IMR-90 (cell line): ENCODE results near the gene ZNF341. TPM values are rescaled to one million over a fixed set of nuclear protein-coding genes. Genes with fewer than 3 reads are reported as not detected.

Experiments used
- ATAC-seq: fragments of 200-7000 bp; cut with Tn5 transposase; 2 replicates; pipeline ENCODE4 v1.9.1; 2020; ENCODE audit warnings: low read depth, mild to moderate bottlenecking, moderate library complexity
- BruUV-seq: library from RNA; stranded (reverse); fragments of 400-500 nt; replicated peaks from 2 replicates; lab custom pipeline; 2021; lab: Mats Ljungman, UMichigan
- CTCF ChIA-PET: fragments of 300-600 bp; formaldehyde crosslinking; extraction: SDS; loops from one replicate; lab custom pipeline; 2021; ENCODE audit warnings: antibody characterized with exemption; lab: Yijun Ruan, JAX
- POLR2A ChIA-PET: fragments of 300-600 bp; sonication (Branson Sonifier 250); formaldehyde crosslinking; loops from one replicate; lab custom pipeline; 2022; ENCODE audit warnings: antibody characterized with exemption; ENCODE audit not compliant: unreplicated experiment; lab: Charles Lee
- DNase-seq: peaks from one replicate; pipeline ENCODE4 v3.0.0; 2013
- H2AFZ ChIP-seq: replicated peaks from 2 replicates; pipeline ENCODE3; 2013; ENCODE audit warnings: low read length, mild to moderate bottlenecking; ENCODE audit not compliant: poor library complexity
- H2AK5ac ChIP-seq: 2 replicates; pipeline ENCODE4 v1.6.1; 2013; ENCODE audit warnings: low read depth, low read length, inconsistent platforms
- H2AK9ac ChIP-seq: replicated peaks from 2 replicates; pipeline ENCODE3; 2013; ENCODE audit warnings: mild to moderate bottlenecking, low read depth, low read length, moderate library complexity; ENCODE audit not compliant: poor library complexity
- H2BK120ac ChIP-seq: 2 replicates; pipeline ENCODE4 v1.6.1; 2013; ENCODE audit warnings: low read depth, low read length, inconsistent platforms
- H2BK15ac ChIP-seq: 3 replicates; pipeline ENCODE4 v1.6.1; 2013; ENCODE audit warnings: low read depth, low read length, inconsistent platforms
- H2BK20ac ChIP-seq: 2 replicates; pipeline ENCODE4 v1.6.1; 2013; ENCODE audit warnings: low read depth, mild to moderate bottlenecking, inconsistent platforms, low read length, moderate library complexity
- H2BK5ac ChIP-seq: 2 replicates; pipeline ENCODE4 v1.6.1; 2013; ENCODE audit warnings: mild to moderate bottlenecking, low read depth, low read length, inconsistent platforms; ENCODE audit not compliant: poor library complexity, severe bottlenecking
- H3K14ac ChIP-seq: replicated peaks from 2 replicates; pipeline ENCODE4 v1.6.1; 2013; ENCODE audit warnings: low read depth, low read length, inconsistent platforms
- H3K18ac ChIP-seq: 2 replicates; pipeline ENCODE4 v1.6.1; 2013; ENCODE audit warnings: low read depth, low read length, control low read depth
- H3K23ac ChIP-seq: 2 replicates; pipeline ENCODE4 v1.6.1; 2013; ENCODE audit warnings: low read depth, low read length, inconsistent platforms
- H3K27ac ChIP-seq: 2 replicates; pipeline ENCODE4 v1.5.1; 2013; ENCODE audit warnings: mild to moderate bottlenecking, control low read depth, low read length; ENCODE audit not compliant: insufficient read depth
- H3K27me3 ChIP-seq: 2 replicates; pipeline ENCODE4 v1.6.1; 2013; ENCODE audit warnings: low read length; ENCODE audit not compliant: control insufficient read depth, insufficient read depth
- H3K36me3 ChIP-seq: 2 replicates; pipeline ENCODE4 v1.6.1; 2013; ENCODE audit warnings: low read length, mixed read lengths; ENCODE audit not compliant: control insufficient read depth, insufficient read depth
- H3K4ac ChIP-seq: 2 replicates; pipeline ENCODE4 v1.6.1; 2013; ENCODE audit warnings: low read depth, low read length, inconsistent platforms
- H3K4me1 ChIP-seq: 2 replicates; pipeline ENCODE4 v1.6.1; 2013; ENCODE audit warnings: low read length, mixed read lengths; ENCODE audit not compliant: control insufficient read depth, insufficient read depth
- H3K4me2 ChIP-seq: 2 replicates; pipeline ENCODE4 v1.6.1; 2013; ENCODE audit warnings: low read depth, mild to moderate bottlenecking, control low read depth, low read length, moderate library complexity
- H3K4me3 ChIP-seq: 2 replicates; pipeline ENCODE4 v1.5.1; 2013; ENCODE audit warnings: low read depth, mild to moderate bottlenecking, control low read depth, low read length, moderate library complexity; ENCODE audit not compliant: insufficient read depth
- H3K56ac ChIP-seq: 2 replicates; pipeline ENCODE4 v1.6.1; 2013; ENCODE audit warnings: low read length, inconsistent platforms; ENCODE audit not compliant: insufficient read depth; ENCODE audit errors: extremely low read depth
- H3K79me1 ChIP-seq, 2 experiments: 2 replicates each; pipeline ENCODE4 v1.6.1; 2013; ENCODE audit warnings: low read length in 2 of 2, inconsistent platforms in 1 of 2, low read depth in 1 of 2
- H3K9ac ChIP-seq: 2 replicates; pipeline ENCODE4 v1.6.1; 2013; ENCODE audit warnings: low read depth, low read length, control low read depth
- H3K9me1 ChIP-seq: 2 replicates; pipeline ENCODE4 v1.6.1; 2013; ENCODE audit warnings: low read length, inconsistent platforms; ENCODE audit not compliant: insufficient read depth
- H3K9me3 ChIP-seq: 2 replicates; pipeline ENCODE4 v1.6.1; 2013; ENCODE audit warnings: low read length; ENCODE audit not compliant: control insufficient read depth, insufficient read depth
- H4K20me1 ChIP-seq: 2 replicates; pipeline ENCODE4 v1.6.1; 2013; ENCODE audit warnings: low read length, inconsistent platforms; ENCODE audit not compliant: insufficient read depth
- H4K5ac ChIP-seq: 2 replicates; pipeline ENCODE4 v1.6.1; 2013; ENCODE audit warnings: mild to moderate bottlenecking, low read depth, low read length, control low read depth
- H4K8ac ChIP-seq, 2 experiments: 2 replicates each; pipeline ENCODE4 v1.6.1; 2013; ENCODE audit warnings: low read depth in 2 of 2, low read length in 2 of 2, control low read depth in 1 of 2, inconsistent platforms in 1 of 2
- H4K91ac ChIP-seq: 2 replicates; pipeline ENCODE4 v1.6.1; 2013; ENCODE audit warnings: low read depth, low read length, inconsistent platforms; ENCODE audit not compliant: insufficient read depth
- BHLHE40 ChIP-seq: fragments of 150-350 bp; IDR thresholded peaks from 2 replicates; pipeline ENCODE4 v1.6.1; 2016; ENCODE audit warnings: mild to moderate bottlenecking, low read depth, low read length
- CHD1 ChIP-seq: IDR thresholded peaks from 2 replicates; pipeline ENCODE4 v1.6.1; 2012; ENCODE audit warnings: low read depth, low read length, improper control_type of control experiment
- FOS ChIP-seq: fragments of 150-350 bp; IDR thresholded peaks from 2 replicates; pipeline ENCODE4 v1.6.1; 2016; ENCODE audit warnings: low read depth, low read length
- MAFK ChIP-seq: IDR thresholded peaks from 2 replicates; pipeline ENCODE4 v1.6.1; 2012; ENCODE audit warnings: low read depth, low read length, improper control_type of control experiment
- MAZ ChIP-seq: IDR thresholded peaks from 2 replicates; pipeline ENCODE4 v1.6.1; 2012; ENCODE audit warnings: low read depth, mild to moderate bottlenecking, low read length, improper control_type of control experiment, moderate library complexity, borderline replicate concordance
- MXI1 ChIP-seq: IDR thresholded peaks from 2 replicates; pipeline ENCODE4 v1.6.1; 2012; ENCODE audit warnings: low read depth, mild to moderate bottlenecking, low read length, moderate library complexity, borderline replicate concordance
- NFE2L2 ChIP-seq: fragments of 150-350 bp; IDR thresholded peaks from 2 replicates; pipeline ENCODE4 v1.6.1; 2016; ENCODE audit warnings: low read depth, mild to moderate bottlenecking, low read length
- POLR2A ChIP-seq: IDR thresholded peaks from 2 replicates; pipeline ENCODE4 v1.6.1; 2012; ENCODE audit warnings: mild to moderate bottlenecking, low read depth, low read length
- RAD21 ChIP-seq: IDR thresholded peaks from 2 replicates; pipeline ENCODE4 v1.6.1; 2012; ENCODE audit warnings: low read length, improper control_type of control experiment
- RCOR1 ChIP-seq: IDR thresholded peaks from 2 replicates; pipeline ENCODE4 v1.6.1; 2012; ENCODE audit warnings: mild to moderate bottlenecking, low read length, improper control_type of control experiment; ENCODE audit not compliant: insufficient replicate concordance
- RFX5 ChIP-seq: IDR thresholded peaks from 2 replicates; pipeline ENCODE4 v1.8.0; 2012; ENCODE audit warnings: low read depth, mild to moderate bottlenecking, low read length, moderate library complexity
- SMC3 ChIP-seq: fragments of 150-350 bp; IDR thresholded peaks from 2 replicates; pipeline ENCODE4 v1.6.1; 2016; ENCODE audit warnings: low read depth, mild to moderate bottlenecking, antibody characterized with exemption, low read length, moderate library complexity
- WGBS, 2 experiments: methylation state at CpG; one replicate each; pipeline versions ENCODE4 v1.1.5 to v1.1.7; 2013; ENCODE audit warnings: missing lambda C conversion rate in 2 of 2; ENCODE audit not compliant: insufficient read length in 1 of 2; ENCODE audit errors: extremely low coverage in 2 of 2; 5-methylcytosine and 5-hydroxymethylcytosine counted together
- dilution Hi-C: fragments of 300-500 bp; cut with HindIII; formaldehyde crosslinking; loops from one replicate; pipeline ENCODE4 v1.14.3; 2018; ENCODE audit warnings: low sequenced_read_pairs; ENCODE audit not compliant: unreplicated experiment
- in situ Hi-C: fragments of 300-500 bp; cut with MboI; formaldehyde crosslinking; loops from 3 replicates; pipeline ENCODE4 v1.14.3; 2019; ENCODE audit warnings: low sequenced_read_pairs, inconsistent platforms, mixed read lengths
- intact Hi-C: fragments of 100-400 bp; cut with micrococcal nuclease; formaldehyde crosslinking; loops from 2 replicates; pipeline ENCODE4 v1.10.0; 2022
- polyA plus RNA-seq, 3 experiments: library from polyadenylated mRNA; depleted of rRNA; stranded (reverse); fragments of >200 nt; gene quantifications; 2 replicates each; pipeline ENCODE4 v1.2.3, GENCODE V29; 2012; ENCODE audit warnings: low replicate concordance in 1 of 3
- total RNA-seq: library from RNA; depleted of rRNA; stranded (reverse); fragments of >200 nt; gene quantifications from 2 replicates; pipeline ENCODE4 v1.2.3, GENCODE V29; 2012
- TF ChIP-seq, protein P1 (sequence below): fragments of 150-350 bp; IDR thresholded peaks from 2 replicates; pipeline ENCODE4 v1.6.1; 2017; ENCODE audit warnings: mild to moderate bottlenecking, antibody characterized with exemption, low read length, low read depth
- TF ChIP-seq, protein P2 (sequence below): fragments of 150-350 bp; IDR thresholded peaks from 2 replicates; pipeline ENCODE4 v1.6.1; 2016; ENCODE audit warnings: low read depth, mild to moderate bottlenecking, low read length, moderate library complexity, borderline replicate concordance

Gene ZNF341
- total and polyA plus RNA-seq, 2 of the 4 experiments (the other 2 are of a cell fraction) = 1.1 to 3.4 TPM

DNA sequence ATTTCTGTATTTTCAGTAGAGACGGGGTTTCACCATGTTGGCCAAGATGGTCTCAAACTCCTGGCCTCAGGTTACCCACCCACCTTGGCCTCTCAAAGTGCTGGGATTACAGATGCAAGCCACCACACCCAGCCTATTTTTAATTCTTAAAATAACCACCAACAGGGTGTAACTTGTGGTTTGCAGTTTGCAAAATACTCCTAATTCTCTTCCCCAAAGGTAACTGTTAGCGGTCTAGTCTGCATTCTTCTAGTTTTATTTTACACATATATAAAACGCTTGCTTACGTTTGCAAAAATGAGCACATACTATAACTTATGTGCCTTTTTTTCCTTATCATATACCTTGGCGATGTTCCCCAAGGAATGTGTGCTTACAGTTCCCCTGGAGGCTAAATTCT is 53.7 kb downstream of the ZNF341 start:
- Histone ChIP-seq H3K4me2 (no peak overlapping the region), H3K27ac (no peak overlapping the region), H2AK9ac (no peak overlapping the region), H3K56ac (no peak overlapping the region), H3K79me1 (no peaks in the 10 kb centered on the region; a peak in 1 of 4 replicates), H4K5ac (no peak overlapping the region), H2AFZ (no peak overlapping the region), H3K4me3 (no peak overlapping the region), H3K9me1 (no peaks in the 10 kb centered on the region), H2BK20ac (no peak overlapping the region), H3K14ac (no peak overlapping the region), H3K27me3 (no peaks in the 10 kb centered on the region), H3K36me3 (no peaks in the 10 kb centered on the region; the same call in 1 of the 2 replicates), H2BK5ac (no peak overlapping the region), H3K4me1 (peaks cover 6% of the 10 kb centered on the region), H3K23ac (no peak overlapping the region), H4K20me1 (0 out of 2 replicates have a peak, but pooled peaks cover 8% of the 10 kb centered on the region), H2AK5ac (no peak overlapping the region), H3K4ac (no peak overlapping the region), H4K91ac (no peak overlapping the region), H2BK120ac (no peak overlapping the region), H3K9me3 (no peaks in the 10 kb centered on the region), H4K8ac (no peak overlapping the region), H2BK15ac (no peak overlapping the region), H3K9ac (no peak overlapping the region), H3K18ac (no peak overlapping the region)
- ChIA-PET CTCF (no interaction called here), POLR2A (no interaction called here)
- no peak for TF ChIP-seq RFX5
- TF ChIP-seq CHD1 = no peak
- TF ChIP-seq RAD21 = no peak
- no peak for TF ChIP-seq MAFK
- TF ChIP-seq MAZ = no peak
- no peak for TF ChIP-seq BHLHE40
- TF ChIP-seq, protein P1, sequence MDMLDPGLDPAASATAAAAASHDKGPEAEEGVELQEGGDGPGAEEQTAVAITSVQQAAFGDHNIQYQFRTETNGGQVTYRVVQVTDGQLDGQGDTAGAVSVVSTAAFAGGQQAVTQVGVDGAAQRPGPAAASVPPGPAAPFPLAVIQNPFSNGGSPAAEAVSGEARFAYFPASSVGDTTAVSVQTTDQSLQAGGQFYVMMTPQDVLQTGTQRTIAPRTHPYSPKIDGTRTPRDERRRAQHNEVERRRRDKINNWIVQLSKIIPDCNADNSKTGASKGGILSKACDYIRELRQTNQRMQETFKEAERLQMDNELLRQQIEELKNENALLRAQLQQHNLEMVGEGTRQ = no peak
- TF ChIP-seq RCOR1 = no peak
- TF ChIP-seq, protein P2, sequence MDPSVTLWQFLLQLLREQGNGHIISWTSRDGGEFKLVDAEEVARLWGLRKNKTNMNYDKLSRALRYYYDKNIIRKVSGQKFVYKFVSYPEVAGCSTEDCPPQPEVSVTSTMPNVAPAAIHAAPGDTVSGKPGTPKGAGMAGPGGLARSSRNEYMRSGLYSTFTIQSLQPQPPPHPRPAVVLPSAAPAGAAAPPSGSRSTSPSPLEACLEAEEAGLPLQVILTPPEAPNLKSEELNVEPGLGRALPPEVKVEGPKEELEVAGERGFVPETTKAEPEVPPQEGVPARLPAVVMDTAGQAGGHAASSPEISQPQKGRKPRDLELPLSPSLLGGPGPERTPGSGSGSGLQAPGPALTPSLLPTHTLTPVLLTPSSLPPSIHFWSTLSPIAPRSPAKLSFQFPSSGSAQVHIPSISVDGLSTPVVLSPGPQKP = no peak
- no peak for TF ChIP-seq NFE2L2
- TF ChIP-seq MXI1 = no peak
- TF ChIP-seq FOS = no peak
- TF ChIP-seq SMC3 = no peak
- TF ChIP-seq POLR2A = no peak
- intact Hi-C loops (no loop called here), dilution Hi-C loops (no loop called here), in situ Hi-C loops (no loop called here)
- ATAC-seq (no peak), DNase-seq (no peak)
- 100% methylated on average over 4 of the region's 5 CpGs; no CpG with 5 or more reads in 1 of the 2 experiments for WGBS, 2 experiments
- no TSS peak for BruUV-seq
